ENCODE data around the gene SERPINB10. TPM values are rescaled to one million over a fixed set of nuclear protein-coding genes. Genes with fewer than 3 reads are reported as not detected.

Gene SERPINB10, protein sequence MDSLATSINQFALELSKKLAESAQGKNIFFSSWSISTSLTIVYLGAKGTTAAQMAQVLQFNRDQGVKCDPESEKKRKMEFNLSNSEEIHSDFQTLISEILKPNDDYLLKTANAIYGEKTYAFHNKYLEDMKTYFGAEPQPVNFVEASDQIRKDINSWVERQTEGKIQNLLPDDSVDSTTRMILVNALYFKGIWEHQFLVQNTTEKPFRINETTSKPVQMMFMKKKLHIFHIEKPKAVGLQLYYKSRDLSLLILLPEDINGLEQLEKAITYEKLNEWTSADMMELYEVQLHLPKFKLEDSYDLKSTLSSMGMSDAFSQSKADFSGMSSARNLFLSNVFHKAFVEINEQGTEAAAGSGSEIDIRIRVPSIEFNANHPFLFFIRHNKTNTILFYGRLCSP
- total RNA-seq (under 1 TPM in 1 of 9 donors, not detected in 8; 0.06 TPM), polyA plus RNA-seq (not detected)
- long read RNA-seq, donor 1, result 0 reads
- long read RNA-seq, donor 2, result 0 reads
- long read RNA-seq, donor 3, result 0 reads
- long read RNA-seq, donor 4, result 0 reads
- long read RNA-seq, donor 5, result 0 reads
- long read RNA-seq, donor 6, result 0 reads
- long read RNA-seq, donor 7, result 0 reads
- long read RNA-seq, donor 8, result 0 reads
- long read RNA-seq, donor 9, result 0 reads
- long read RNA-seq, donor 10, result 0 reads

DNA sequence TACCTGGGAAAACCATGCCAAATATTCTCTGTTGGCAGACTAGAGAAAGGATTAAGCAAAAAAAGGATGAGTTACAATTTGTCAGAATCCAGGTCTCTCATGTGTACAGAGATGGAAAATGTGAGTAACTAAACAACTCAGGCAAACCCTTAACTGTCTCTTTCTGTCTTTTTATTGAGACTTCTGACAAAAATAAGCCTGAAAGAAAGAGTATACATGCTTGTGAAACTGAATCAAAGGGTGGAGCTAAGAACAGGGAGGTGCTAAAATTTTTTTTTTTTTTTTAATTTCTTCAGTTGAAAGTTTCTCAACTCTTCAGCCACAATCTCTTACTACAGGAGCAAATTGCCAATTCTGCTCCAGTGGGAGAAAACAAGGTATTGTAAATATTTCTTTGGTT is at the start of gene SERPINB10:
TSS of gene SERPINB10 (plus strand) at position 295 of the 400 bp plus-strand sequence. CDS start 7,553 bp downstream, outside the sequence.
- intact Hi-C loops (cut with DNase I), result no loop called here
- Histone ChIP-seq H3K4me1 (replicated peaks in 1 of 2) (no peaks in the 10 kb centered on the region), H3K4me3 (no peak within 1 kb of the TSS), H3K36me3 (replicated peaks in 1 of 2) (no peaks in the 10 kb centered on the region), H3K9me3 (replicated peaks in 1 of 3) (no peaks in the 10 kb centered on the region), H3K27ac (no peak within 1 kb of the TSS), H3K27me3 (no peaks in the 10 kb centered on the region)
- no peak for TF ChIP-seq POLR2A (IDR thresholded peaks at IDR 0.05)
- TF ChIP-seq, protein P1, sequence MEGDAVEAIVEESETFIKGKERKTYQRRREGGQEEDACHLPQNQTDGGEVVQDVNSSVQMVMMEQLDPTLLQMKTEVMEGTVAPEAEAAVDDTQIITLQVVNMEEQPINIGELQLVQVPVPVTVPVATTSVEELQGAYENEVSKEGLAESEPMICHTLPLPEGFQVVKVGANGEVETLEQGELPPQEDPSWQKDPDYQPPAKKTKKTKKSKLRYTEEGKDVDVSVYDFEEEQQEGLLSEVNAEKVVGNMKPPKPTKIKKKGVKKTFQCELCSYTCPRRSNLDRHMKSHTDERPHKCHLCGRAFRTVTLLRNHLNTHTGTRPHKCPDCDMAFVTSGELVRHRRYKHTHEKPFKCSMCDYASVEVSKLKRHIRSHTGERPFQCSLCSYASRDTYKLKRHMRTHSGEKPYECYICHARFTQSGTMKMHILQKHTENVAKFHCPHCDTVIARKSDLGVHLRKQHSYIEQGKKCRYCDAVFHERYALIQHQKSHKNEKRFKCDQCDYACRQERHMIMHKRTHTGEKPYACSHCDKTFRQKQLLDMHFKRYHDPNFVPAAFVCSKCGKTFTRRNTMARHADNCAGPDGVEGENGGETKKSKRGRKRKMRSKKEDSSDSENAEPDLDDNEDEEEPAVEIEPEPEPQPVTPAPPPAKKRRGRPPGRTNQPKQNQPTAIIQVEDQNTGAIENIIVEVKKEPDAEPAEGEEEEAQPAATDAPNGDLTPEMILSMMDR (IDR thresholded peaks at IDR 0.05), result no peak
- no peak for DNase-seq

DNA sequence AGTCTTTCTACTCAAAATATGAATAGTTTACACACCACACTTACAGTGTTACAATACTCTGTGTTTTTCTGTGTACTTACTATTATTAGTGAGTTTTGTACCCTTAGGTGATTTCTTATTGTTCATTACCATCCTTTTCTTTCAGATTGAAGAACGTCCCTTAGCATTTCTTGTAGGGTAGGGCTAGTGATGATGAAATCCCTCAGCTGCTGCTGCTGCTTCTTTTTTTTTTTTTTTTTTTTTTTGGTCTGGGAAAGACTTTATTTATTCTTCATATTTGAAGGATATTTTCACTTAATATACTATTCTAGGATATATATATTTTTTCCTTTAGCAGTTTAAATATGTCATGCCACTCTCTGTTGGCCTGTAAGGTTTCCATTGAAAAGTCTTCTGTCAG is 49.3 kb upstream of the SERPINB10 start:
- no peak overlapping the region for H3K27ac ChIP-seq
- H3K9me3 ChIP-seq (replicated peaks in 1 of 3), result no peaks in the 10 kb centered on the region
- H3K36me3 ChIP-seq (replicated peaks in 1 of 2), result no peaks in the 10 kb centered on the region
- WGBS, 4 donors, result 32 to 52% (median 39%) methylated on average over 1 of the region's 1 CpG
- no peaks in the 10 kb centered on the region for H3K27me3 ChIP-seq
- intact Hi-C loops (cut with DNase I), result no loop called here
- TF ChIP-seq POLR2A (IDR thresholded peaks at IDR 0.05), result no peak
- TF ChIP-seq, protein P1 (IDR thresholded peaks at IDR 0.05), result no peak
- no peaks in the 10 kb centered on the region for H3K4me1 ChIP-seq (replicated peaks in 1 of 2)
- no peak overlapping the region for H3K4me3 ChIP-seq
- DNase-seq, result no peak

DNA sequence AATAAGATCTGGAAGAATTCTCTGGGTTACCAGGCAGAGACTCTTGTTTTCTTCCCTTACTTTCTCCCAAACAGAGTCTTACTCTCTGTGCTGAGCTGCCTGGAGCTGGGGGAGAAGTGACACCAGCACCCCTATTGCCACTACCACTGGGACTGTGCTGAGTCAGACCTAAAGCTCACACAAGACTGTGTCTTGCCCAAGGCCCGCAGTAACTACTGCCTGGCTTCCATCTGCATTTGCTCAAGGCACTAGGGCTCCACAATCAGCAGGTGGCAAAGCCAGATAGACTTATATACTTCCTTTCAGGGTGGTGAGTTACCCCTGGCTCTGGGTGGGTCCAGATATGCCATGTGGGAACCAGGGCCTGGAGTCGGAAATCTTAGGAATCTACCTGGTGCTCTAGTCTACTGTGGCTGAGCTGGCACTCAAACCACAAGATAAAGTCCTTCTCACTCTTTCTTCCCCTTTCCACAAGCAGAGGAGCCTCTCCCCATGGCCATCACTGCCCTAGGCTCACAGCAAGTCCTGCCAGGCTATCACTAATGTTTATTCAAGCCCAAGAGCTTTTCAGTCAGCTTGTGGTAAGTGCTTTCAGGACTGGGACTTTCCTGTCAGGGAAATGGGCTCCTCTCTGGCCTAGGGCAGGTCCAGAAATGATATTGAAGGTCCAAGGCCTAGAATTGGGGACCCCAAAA is 47.8 kb upstream of the SERPINB10 start:
- Histone ChIP-seq H3K27me3 (no peaks in the 10 kb centered on the region), H3K4me1 (replicated peaks in 1 of 2) (no peaks in the 10 kb centered on the region), H3K27ac (no peak overlapping the region), H3K36me3 (replicated peaks in 1 of 2) (no peaks in the 10 kb centered on the region), H3K4me3 (no peak overlapping the region), H3K9me3 (replicated peaks in 1 of 3) (no peaks in the 10 kb centered on the region)
- no peak for DNase-seq
- intact Hi-C loops (cut with DNase I), result no loop called here
- TF ChIP-seq POLR2A (IDR thresholded peaks at IDR 0.05), result no peak
- TF ChIP-seq, protein P1 (IDR thresholded peaks at IDR 0.05), result no peak
- 63 to 84% (median 74%) methylated on average over 2 of the region's 2 CpGs for WGBS, 4 donors

DNA sequence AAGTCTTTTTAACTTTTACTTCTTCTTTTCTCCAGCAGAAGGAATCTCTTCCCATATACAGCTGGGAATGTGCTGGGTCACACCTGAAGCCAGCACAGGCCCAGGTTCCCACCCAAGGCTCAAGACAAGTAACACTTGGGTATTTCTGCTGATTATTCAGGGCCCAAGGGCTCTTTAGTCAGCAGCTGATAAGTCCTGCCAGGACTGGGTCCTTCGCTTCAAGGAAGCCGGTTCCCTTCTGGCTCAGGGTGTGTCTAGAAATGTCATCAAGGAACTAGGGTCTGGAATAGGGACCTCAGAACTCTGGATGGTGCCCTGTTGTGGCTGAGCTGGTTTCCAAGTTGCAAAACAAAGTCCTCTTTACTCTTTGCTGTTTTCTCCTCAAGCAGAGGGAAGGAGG is 47.2 kb upstream of the SERPINB10 start:
- Histone ChIP-seq H3K9me3 (replicated peaks in 1 of 3) (no peaks in the 10 kb centered on the region), H3K36me3 (replicated peaks in 1 of 2) (no peaks in the 10 kb centered on the region), H3K4me1 (replicated peaks in 1 of 2) (no peaks in the 10 kb centered on the region), H3K4me3 (no peak overlapping the region), H3K27ac (no peak overlapping the region), H3K27me3 (no peaks in the 10 kb centered on the region)
- TF ChIP-seq POLR2A (IDR thresholded peaks at IDR 0.05), result no peak
- TF ChIP-seq, protein P1 (IDR thresholded peaks at IDR 0.05), result no peak
- WGBS, 4 donors, result 88 to 100% (median 93%) methylated on average over 2 of the region's 2 CpGs; no CpG with 5 or more reads in 1 of the 4 donors
- intact Hi-C loops (cut with DNase I), result no loop called here
- DNase-seq, result no peak

Measured in adrenal gland (tissue), 19 donors.